Body of pancreas (tissue), 4 donors: ENCODE measurements around the gene ZFP92. TPM values are rescaled to one million over a fixed set of nuclear protein-coding genes. Genes with fewer than 3 reads are reported as not detected.

Source experiments
- ATAC-seq: fragments of 150-250 bp; one replicate; pipeline ENCODE4 v1.9.1; 2016
- DNase-seq, 4 donors: peaks; one replicate each; pipeline ENCODE4 v3.0.0-alpha.2; 2019
- H3K27ac ChIP-seq, 4 donors: fragments of 200-600 bp; sonication (generic); 1 replicate in 3 of 4; 2 replicates in 1 of 4; pipeline versions ENCODE4 v1.5.1 to v1.6.1; 2016 to 2019; ENCODE audit warnings: mild to moderate bottlenecking in 1 of 4, mixed read lengths in 1 of 4, moderate library complexity in 1 of 4
- H3K27me3 ChIP-seq, 2 donors: fragments of 200-600 bp; sonication (generic); one replicate each; pipeline ENCODE4 v1.6.0; 2016; ENCODE audit warnings: mild to moderate bottlenecking in 1 of 2
- H3K36me3 ChIP-seq, 2 donors: fragments of 200-600 bp; sonication (generic); replicated peaks in 1 of 2; 2 replicates each; pipeline ENCODE4 v1.5.1; 2016; ENCODE audit warnings: low read depth in 2 of 2; ENCODE audit not compliant: insufficient read depth in 1 of 2
- H3K4me1 ChIP-seq: fragments of 200-600 bp; sonication (generic); one replicate; pipeline ENCODE4 v1.6.0; 2016
- H3K4me3 ChIP-seq, 2 donors: fragments of 200-600 bp; sonication (generic); 1 replicate in 1 of 2; 2 replicates in 1 of 2; pipeline ENCODE4 v1.5.1; 2016 to 2019
- H3K9me3 ChIP-seq, 3 donors: fragments of 200-600 bp; sonication (generic); 1 replicate in 2 of 3; 2 replicates in 1 of 3; pipeline ENCODE4 v1.5.1; 2016
- POLR2A ChIP-seq, 3 donors: fragments of 450-650 bp; IDR thresholded peaks; one replicate each; pipeline ENCODE4 v1.6.1; 2016; ENCODE audit warnings: antibody characterized with exemption in 3 of 3, mild to moderate bottlenecking in 2 of 3
- WGBS, 2 donors: methylation state at CpG; one replicate each; pipeline ENCODE4 v1.1.5; 2017; 5-methylcytosine and 5-hydroxymethylcytosine counted together
- intact Hi-C: fragments of 100-400 bp; cut with DNase I; formaldehyde crosslinking; loops from one replicate; pipeline ENCODE4 v1.15.1; 2023
- total RNA-seq, 2 donors: library from RNA; depleted of rRNA; stranded (reverse); fragments of >200 nt; gene quantifications; one replicate each; pipeline ENCODE4 v1.1.0, GENCODE V29; 2016
- TF ChIP-seq, protein P1 (sequence below), 7 experiments: fragments of 450-650 bp in 4 of 7; fragments of 200-600 bp in 3 of 7; sonication (generic) in 3 of 7; IDR thresholded peaks; one replicate each; pipeline ENCODE4 v1.5.1; 2016 to 2019; ENCODE audit warnings: antibody characterized with exemption in 7 of 7

ZFP92 gene
- total RNA-seq, 2 donors from 2014 or later, result 0.33 to 0.78 TPM

DNA sequence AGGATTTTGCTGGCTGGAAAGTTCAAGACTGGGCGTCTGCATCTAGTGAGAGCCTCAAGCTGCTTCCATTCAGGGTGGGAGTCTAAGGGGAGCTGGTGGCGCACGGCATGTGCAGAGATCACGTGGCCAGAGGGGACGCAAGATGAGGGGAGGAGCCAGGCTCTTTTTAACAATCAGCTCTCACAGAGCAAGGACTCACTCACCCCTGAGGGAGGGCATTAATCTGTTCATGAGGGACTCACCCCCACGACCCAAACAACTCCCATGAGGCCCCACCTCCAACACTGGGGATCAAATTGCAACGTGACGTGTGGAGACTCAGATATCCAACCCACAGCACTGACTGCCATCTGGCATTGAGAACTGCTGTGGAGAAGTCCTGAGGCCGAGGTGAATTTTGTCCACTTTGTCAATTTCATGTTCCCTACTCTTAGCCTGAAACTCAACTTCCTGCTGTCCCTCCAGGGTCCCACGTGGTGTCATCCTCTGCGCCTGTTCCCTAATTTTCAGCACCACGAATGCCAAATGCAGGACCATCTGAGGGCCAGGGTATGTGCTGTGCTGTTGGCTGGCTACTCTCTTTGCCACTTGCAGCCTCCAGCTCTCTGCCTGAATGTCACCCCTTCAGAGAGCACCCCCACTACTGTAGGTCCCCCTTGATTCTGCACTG lies 5.6 kb downstream of the ZFP92 start:
- H3K9me3 ChIP-seq, result no peaks in the 10 kb centered on the region
- H3K4me1 ChIP-seq, result peaks cover 2% of the 10 kb centered on the region
- H3K27me3 ChIP-seq, result no peaks in the 10 kb centered on the region
- H3K27ac ChIP-seq, result no peak overlapping the region
- no peaks in the 10 kb centered on the region for H3K36me3 ChIP-seq
- H3K4me3 ChIP-seq, result no peak overlapping the region
- no peak for TF ChIP-seq POLR2A (IDR thresholded peaks at IDR 0.05)
- TF ChIP-seq, protein P1, sequence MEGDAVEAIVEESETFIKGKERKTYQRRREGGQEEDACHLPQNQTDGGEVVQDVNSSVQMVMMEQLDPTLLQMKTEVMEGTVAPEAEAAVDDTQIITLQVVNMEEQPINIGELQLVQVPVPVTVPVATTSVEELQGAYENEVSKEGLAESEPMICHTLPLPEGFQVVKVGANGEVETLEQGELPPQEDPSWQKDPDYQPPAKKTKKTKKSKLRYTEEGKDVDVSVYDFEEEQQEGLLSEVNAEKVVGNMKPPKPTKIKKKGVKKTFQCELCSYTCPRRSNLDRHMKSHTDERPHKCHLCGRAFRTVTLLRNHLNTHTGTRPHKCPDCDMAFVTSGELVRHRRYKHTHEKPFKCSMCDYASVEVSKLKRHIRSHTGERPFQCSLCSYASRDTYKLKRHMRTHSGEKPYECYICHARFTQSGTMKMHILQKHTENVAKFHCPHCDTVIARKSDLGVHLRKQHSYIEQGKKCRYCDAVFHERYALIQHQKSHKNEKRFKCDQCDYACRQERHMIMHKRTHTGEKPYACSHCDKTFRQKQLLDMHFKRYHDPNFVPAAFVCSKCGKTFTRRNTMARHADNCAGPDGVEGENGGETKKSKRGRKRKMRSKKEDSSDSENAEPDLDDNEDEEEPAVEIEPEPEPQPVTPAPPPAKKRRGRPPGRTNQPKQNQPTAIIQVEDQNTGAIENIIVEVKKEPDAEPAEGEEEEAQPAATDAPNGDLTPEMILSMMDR (IDR thresholded peaks at IDR 0.05), result no peak
- WGBS, 2 donors, result 53 to 60% methylated on average over 8 to 12 of the region's 12 CpGs
- ATAC-seq, result no peak
- no peak for DNase-seq
- intact Hi-C loops, result no loop called here

DNA sequence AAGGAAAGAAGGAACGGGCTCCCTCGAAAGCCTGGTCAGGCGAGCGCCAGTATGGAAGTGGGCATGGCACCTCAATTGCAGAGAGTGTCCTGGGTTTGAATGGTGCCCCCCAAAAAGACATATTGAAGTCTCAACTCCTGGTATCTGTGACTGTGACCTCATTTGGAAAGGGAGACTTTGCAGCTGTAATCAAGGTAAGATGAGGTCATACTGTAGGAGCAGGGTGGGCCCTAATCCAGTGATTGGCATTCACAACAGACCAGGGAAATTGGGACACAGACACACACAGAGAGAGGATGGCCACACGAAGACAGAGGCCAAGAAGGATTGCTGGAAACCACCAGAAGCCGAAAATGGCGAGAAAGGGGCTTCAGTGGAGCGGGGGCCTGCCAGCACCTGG lies 6.4 kb downstream of the ZFP92 start:
- intact Hi-C loops, result no loop called here
- 75 to 90% methylated on average over 4 to 5 of the region's 8 CpGs for WGBS, 2 donors
- ATAC-seq (no peak), DNase-seq (no peak)
- H3K9me3 ChIP-seq, result no peaks in the 10 kb centered on the region
- no peaks in the 10 kb centered on the region for H3K27me3 ChIP-seq
- TF ChIP-seq, protein P1 (IDR thresholded peaks at IDR 0.05), result no peak
- TF ChIP-seq POLR2A (IDR thresholded peaks at IDR 0.05), result no peak
- H3K36me3 ChIP-seq, result no peaks in the 10 kb centered on the region
- H3K4me3 ChIP-seq, result no peak overlapping the region
- no peak overlapping the region for H3K27ac ChIP-seq
- H3K4me1 ChIP-seq, result no peaks in the 10 kb centered on the region

DNA sequence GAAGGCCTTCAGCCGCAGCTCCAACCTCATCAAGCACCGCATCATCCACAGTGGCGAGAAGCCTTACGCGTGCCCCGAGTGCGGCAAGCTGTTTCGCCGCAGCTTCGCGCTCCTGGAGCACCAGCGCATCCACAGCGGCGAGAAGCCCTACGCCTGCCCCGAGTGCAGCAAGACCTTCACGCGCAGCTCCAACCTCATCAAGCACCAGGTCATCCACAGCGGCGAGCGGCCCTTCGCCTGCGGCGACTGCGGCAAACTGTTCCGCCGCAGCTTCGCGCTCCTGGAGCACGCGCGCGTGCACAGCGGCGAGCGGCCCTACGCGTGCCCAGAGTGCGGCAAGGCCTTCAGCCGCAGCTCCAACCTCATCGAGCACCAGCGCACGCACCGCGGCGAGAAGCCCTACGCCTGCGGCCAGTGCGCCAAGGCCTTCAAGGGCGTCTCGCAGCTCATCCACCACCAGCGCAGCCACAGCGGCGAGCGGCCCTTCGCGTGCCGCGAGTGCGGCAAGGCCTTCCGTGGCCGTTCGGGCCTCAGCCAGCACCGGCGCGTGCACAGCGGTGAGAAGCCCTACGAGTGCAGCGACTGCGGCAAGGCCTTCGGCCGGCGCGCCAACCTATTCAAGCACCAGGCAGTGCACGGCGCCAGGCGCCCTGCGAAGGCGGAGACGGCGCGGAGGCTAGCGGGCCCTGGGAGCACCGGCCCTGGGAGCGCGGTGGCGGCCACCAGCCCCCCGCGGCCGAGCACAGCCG lies 9.8 kb downstream of the ZFP92 start:
- DNase-seq, result no peak
- intact Hi-C loops, result no loop called here
- ATAC-seq, result no peak
- Histone ChIP-seq H3K27me3 (no peaks in the 10 kb centered on the region), H3K4me1 (no peaks in the 10 kb centered on the region), H3K36me3 (no peaks in the 10 kb centered on the region), H3K9me3 (no peaks in the 10 kb centered on the region), H3K4me3 (no peak overlapping the region), H3K27ac (no peak overlapping the region)
- 90 to 97% methylated on average over 15 to 39 of the region's 91 CpGs for WGBS, 2 donors
- TF ChIP-seq, protein P1 (IDR thresholded peaks at IDR 0.05), result no peak
- no peak for TF ChIP-seq POLR2A (IDR thresholded peaks at IDR 0.05)

DNA sequence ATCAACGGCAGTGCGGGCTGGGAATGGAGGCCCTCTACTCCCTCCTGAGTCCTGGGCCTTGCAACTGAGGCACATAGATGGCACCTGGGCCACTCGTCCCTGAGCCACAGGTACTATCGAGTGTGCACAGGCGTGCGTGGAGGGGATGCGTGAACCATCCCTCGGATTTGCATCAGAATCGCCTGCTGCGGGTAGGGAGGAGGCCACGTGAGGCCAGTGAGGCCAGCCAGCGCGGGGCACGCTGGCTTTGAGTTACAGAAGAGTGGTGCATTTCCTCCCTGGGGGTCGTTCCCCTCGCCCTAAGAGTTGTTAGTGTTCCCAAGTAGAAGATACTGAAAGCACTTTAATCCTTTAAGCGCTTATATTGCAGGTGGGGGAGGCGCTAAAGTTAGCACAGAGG lies 10.6 kb downstream of the ZFP92 start:
- Histone ChIP-seq H3K36me3 (no peaks in the 10 kb centered on the region), H3K4me1 (no peaks in the 10 kb centered on the region), H3K27me3 (no peaks in the 10 kb centered on the region), H3K9me3 (no peaks in the 10 kb centered on the region), H3K4me3 (no peak overlapping the region), H3K27ac (no peak overlapping the region)
- intact Hi-C loops, result no loop called here
- TF ChIP-seq, protein P1 (IDR thresholded peaks at IDR 0.05), result no peak
- TF ChIP-seq POLR2A (IDR thresholded peaks at IDR 0.05), result no peak
- no peak for ATAC-seq
- DNase-seq, result no peak
- 88% methylated on average over 15 of the region's 18 CpGs; no CpG with 5 or more reads in 1 of the 2 donors for WGBS, 2 donors
